Activated T-helper 1 cell treated with anti-CD3 and anti-CD28 coated beads, Interleukin-2, amount 50 U/mL, for 16 hours (primary cell): Measurements from ENCODE around the gene CFAP45.

Experiments
- DNase-seq, 2 donors: peaks; one replicate each; pipeline ENCODE4 v3.0.0-alpha.2; 2020; ENCODE audit warnings: low read depth in 1 of 2, low spot score in 1 of 2

CFAP45 gene

DNA sequence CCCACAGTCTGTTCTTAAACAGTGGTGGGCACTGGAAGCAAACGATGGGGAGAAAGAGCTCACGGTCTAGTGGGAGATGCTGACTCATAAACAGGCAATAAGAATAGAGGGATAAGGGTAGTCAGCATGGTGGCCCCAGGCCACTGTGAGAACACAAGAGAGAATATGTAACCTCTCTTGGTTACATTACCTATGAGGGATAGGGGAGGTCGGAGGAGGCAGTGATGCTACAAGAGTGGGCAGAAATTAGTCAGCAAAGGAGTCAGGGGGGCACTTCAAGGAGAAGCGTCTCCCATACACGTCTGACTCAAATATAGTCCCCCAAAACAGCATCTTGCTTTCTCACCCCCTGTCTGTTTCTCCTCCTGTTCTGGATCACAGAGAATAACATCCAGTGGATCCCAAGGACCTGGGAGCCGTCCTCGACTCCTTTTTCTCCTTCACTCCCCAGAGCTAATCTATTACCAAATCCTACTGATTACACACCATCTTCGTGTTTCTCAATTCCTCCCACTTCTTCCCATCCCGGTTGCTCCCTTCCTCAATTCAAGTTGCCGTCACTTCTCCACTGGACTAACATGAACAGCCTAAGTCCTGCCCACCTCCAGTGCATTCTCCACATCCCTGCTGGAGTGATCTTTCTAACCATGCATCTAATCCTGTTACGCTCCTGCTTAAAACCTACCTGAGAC is 71.2 kb downstream of the CFAP45 start:
- DNase-seq: no peak

DNA sequence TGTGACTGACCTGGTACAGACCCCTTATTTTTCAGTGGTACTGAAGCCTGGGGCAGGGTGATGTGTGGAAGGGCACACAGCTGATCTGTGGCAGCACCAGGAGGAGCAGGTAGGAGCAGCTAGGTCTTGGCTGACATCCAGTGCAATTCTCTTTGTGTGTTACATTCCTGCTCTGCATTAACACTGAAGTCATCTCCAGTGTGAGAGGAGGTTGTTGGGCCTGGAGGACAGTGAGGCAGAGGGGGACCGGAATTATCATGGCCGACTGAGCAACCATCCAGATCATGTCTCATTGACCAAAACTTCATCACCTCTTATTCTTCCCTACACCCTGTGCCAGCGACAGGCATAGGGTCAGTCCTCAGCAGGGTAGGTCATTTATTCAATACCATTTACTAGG is 71.8 kb downstream of the CFAP45 start:
- no peak for DNase-seq

DNA sequence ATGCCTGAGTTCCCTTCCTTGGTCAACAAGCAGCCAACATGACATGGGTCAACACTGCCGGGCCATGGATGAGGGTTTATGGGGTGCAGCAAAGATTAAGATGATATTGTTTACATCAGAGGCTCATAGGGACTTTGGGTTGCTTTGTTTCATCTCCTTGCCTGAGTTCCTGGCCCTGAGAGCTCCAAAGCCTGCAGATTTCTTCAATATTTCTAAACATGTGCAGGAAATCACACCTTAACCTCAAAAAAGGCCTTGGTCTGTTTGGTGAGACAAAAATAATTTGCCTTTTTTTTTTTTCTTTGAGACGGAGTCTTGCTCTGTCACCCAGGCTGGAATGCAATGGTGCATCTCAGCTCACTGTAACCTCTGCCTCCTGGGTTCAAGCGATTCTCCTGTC is 72.4 kb downstream of the CFAP45 start:
- no peak for DNase-seq

DNA sequence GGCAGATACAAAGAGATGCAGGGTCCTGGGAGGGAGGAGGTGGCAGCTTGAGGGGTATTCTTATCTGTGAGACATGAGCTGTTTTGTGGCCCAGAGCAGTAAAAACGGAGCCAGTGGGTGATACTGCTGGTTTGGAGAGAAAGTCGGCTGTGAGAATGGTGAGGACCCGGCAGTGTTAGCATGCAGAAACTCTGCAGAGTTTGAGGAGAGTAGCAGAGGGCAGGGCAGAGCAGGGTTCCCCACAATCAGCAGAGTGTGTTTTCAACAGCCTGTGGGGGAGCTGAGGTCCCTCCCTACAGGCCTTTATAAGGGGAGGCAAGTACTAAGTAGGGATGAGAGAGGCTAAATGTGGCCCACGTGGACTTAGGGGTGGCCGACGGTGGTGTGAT is 72.9 kb downstream of the CFAP45 start:
- no peak for DNase-seq

DNA sequence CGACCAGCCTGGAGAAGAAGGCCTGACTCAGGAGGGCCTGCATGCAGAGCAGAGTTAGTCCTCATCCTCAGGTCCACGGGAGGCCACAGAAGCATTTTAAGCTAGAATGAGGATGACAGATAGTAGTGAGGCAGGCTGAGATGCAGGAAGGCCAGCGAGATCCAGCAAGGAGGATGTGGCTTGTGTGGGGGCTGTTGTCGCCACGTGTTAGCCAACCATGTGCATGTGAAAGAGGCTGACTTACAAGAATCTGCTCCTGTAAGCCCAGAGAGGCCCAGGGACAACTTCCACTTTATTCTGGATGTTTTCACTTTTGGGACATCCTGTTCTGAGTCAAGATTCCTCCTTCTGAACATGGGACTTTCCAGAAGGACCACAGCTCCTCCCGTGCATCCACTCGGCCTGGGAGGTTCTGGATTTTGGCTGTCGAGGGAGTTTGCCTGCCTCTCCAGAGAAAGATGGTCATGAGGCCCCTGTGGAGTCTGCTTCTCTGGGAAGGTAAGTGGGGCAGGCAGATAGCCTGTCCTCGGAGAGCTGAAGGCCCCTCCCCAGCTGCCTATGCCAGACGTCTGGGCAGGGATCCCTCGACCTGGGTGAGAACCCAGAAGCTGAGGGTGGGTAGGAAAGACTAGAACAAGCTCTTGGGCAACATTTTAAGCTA is 73.4 kb downstream of the CFAP45 start, which contains the start of gene SLAMF8:
SLAMF8 (plus strand) TSS at position 433 of the 661 bp plus-strand sequence; CDS start at position 459, 26 bp downstream.
- no peak for DNase-seq

DNA sequence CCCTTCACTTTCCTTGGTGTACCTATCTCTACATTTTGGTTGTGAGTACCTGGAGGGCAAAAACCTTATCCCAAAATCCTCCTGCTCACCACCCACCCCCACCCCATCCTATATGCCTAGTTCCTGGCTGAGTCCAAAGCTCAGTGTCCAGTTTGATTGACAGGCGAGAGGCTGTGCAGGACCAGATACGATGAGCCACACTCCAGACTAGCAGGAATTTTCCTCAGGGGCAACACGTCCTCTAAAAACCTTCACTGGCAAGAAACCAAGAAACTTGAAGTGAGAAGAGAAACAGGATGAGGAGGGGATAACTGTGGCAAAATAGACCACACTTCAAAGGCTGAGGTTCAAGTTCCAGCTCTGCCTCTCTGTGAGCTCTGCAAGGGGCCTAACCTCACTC is 74.4 kb downstream of the CFAP45 start:
- no peak for DNase-seq

DNA sequence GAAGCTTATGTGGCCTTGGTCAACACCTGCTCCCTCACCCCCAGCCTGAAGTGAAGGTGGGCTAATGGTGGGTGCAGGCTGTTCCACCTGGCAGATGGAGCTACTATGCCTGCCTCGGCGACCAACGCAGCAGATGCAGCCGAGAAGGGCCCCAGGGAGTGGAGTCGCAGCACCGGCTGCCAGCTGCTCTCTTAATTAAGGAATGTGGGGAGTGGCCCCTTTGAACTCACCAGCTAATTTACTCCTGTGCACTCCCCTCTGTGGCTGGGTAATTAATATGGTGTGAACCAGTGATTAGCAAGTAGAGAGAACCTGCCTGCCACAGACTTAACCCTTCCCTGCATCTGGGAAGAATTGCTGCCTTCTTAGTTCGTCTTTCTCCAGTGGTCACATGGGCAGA is 76.6 kb downstream of the CFAP45 start:
- DNase-seq: no peak
